Activated gamma-delta T cell treated with anti-CD3 and anti-CD28 coated beads, Interleukin-2, amount 50 U/mL, for 16 hours (primary cell): ENCODE measurements around the gene GUCY2C.

ENCODE experiments used
- DNase-seq: peaks from one replicate; pipeline ENCODE4 v3.0.0-alpha.2; 2020; ENCODE audit warnings: low read depth

The GUCY2C gene

GRCh38 chr12:14619741-14620501 is 76.5 kb downstream of the GUCY2C start:
- DNase-seq = no peak

GRCh38 chr12:14618983-14619382 is 77.4 kb downstream of the GUCY2C start:
- no peak for DNase-seq

DNA sequence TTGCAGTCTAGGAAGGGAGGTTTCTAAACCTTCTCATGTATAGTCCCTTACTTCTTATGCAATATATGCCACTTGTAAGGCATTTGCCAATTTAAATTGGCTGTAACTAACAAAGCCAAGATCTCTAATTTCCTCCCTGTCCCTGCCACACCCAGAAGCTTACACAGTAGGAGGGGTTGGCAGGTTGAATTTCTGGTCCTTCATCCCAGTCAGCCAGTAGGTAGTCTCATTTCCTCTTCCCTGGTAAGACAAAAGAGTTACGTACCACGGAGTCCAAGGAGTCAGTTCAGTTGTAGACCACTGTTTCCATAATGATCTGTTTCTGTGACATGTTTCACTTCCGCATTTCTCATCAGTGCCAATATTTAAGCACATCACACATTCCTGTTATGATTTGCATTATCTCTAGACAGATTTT is 81.7 kb downstream of the GUCY2C start:
- DNase-seq = no peak

DNA sequence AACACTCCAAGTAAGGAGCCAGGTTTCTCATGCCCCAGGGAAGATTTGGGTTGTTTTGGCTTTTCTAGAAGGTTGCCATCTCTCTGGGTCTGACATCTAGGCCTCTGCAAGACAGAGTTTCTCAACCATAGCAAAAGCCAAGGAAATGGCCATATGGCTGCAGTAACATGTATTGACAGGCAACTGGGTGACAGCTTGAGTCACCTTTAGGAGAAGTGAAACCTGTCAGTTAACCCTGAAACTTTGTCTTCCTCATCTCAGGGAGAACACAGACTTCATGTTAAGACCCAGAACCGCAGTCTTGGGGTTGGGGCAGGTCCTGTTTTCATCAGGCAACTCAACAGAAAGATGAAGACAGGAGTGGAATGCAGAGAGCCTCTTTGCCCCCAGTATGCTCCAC is 82.7 kb downstream of the GUCY2C start:
- no peak for DNase-seq

GRCh38 chr12:14612898-14613445 is 83.4 kb downstream of the GUCY2C start:
- no peak for DNase-seq

DNA sequence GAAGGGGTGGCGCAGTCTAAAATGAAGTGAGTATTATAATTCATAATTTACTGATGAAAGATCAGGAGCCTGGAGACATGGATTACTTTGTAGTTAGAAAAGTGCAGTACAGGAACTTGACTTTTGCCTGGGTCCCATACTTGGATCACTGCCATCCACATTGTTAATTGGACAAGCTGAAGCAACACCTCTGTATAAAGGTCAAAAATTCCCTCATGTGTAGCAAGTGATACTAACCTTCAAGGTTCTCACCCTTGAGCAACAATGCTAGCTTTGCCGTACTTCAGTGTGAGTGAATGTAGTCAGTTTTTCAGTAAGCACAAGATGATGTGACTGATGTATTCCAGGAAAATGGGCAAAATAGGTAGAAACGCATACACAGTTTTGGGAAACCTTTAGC is 84.1 kb downstream of the GUCY2C start:
- DNase-seq = no peak

GRCh38 chr12:14611640-14612203 is 84.7 kb downstream of the GUCY2C start:
- no peak for DNase-seq

DNA sequence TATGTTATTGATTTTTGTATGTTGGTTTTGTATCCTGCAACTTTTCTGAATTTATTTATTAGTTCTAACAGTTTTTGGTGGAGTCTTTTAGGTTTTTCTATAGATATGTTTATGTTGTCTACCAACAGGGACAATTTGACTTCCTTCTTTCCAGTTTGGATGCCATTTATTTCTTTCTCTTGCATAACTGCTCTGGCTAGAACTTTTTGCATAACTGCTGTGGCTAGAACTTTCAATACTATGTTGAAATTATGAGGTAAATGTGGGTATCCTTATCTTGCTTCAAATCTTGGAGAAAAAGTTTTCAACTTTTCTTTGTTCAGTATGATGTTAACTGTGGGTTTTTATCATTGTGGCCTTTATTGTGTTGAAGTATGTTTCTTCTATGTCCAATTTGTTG is 88.8 kb downstream of the GUCY2C start:
- DNase-seq = no peak

DNA sequence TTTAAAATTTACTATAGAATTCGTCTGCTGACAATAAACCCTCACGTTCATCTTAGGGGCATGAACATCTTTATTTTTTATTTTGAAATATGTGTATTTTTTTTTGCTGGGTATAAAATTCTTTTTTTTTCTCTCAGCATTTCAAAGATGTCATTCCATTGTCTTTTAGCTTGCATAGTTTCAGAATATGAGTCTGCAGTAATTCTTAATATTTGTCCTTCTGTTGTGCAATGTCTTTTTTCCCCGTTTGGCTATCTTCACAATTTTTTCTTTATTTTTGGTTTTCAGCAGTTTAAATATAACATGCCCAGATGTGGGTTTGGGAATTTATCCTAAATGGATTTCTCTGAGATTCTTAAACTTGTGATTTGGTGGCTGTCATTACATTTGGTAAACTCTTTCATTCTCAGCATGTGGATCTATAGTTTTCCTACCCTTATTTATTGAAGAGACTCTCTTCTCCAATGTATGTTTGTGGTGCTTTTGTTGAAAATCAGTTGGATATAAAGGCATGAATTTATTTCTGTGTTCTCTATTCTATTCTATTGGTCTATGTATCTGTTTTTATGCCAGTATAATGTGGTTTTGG is 90.9 kb downstream of the GUCY2C start:
- no peak for DNase-seq

DNA sequence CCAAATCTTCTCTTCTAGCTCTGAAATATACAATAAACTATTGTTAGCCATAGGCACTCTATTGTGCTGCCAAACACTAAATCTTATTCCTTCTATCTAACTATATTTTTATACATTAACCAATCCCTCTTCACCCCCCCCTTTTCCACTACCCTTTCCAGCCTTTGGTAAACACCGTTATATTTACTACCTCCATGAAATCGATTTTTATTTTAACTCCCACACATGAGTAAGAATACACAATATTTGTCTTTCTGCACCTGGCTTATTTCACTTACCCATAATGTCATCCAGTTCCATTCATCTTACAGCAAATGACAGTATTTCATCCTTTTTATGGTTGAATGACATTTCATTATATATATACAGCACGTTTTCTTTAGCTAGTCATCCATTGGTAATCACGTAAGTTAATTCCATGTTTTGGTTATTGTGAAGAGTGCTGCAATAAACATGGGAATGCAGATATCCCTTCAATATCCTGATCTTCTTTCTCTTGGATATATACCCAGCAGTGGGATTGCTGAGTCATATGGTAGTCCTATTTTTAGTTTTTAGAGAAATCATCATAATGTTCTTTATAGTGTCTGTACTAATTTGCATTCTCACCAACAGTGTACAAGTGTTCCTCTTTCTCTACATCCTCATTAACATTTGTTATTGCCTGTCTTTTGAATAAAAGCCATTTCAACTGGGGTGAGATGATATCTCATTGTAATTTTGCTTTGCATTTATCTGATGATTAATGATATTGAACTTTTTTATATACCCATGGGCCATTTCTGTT is 94.5 kb downstream of the GUCY2C start:
- DNase-seq = no peak

DNA sequence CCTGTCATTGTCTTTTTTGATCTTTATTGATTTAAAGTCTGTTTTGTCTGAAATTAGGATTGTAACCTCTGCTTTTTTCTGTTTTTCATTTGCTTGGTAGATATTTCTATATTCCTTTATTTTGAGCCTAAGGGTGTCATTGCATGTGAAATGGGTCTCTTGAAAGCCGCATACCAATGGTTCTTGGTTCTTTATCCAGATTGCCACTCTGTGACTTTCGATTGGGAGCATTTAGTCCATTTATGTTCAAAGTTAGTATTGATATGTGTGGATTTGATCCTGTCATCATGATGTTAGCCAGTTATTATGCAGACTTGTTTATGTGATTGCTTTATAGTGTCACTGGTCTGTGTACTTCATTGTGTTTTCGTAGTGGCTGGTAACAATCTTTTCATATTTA is 98.9 kb downstream of the GUCY2C start:
- DNase-seq = no peak

GRCh38 chr12:14591719-14592118 is 104.7 kb downstream of the GUCY2C start:
- no peak for DNase-seq

DNA sequence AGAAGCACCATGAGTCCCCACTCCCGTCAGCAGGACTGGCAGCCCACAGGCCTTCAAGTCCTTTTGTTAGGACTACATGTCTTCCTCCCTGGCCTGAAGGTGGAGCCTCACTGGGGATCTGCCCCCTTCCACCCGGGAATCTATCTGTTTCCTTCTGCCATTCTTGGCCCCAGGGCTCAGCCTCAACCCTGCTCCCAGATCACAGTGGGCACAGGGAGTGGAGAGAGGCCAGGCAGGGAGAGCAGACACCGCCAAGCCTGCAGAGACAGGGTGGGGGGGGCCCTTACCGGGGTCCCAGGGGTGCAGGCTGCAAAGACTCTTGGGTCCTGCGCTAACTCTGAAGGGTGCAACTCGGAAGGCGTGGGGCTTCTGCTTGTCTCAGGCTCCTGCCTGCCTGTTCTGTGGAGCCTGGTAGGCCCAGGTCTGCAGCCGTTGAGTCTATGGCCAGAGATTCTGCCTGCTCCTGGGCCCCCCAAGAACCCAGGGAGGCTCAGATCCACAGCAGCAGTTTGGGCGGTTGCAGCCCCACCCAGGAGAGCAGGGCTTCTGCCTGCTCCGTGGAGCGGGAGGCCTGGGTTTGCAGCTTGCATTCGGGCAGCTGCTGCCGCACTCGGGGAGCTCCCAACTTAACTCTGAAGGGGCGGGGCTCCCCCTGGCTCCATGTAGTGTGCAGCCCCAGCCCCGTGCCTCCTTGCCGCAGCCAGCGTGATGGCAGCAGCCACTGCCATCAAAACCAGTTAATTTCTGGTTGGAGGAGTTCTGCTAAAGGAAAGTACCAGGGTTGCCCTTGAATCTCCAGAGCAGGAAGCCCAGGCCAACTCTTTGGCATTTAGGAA is 107.0 kb downstream of the GUCY2C start:
- no peak for DNase-seq

DNA sequence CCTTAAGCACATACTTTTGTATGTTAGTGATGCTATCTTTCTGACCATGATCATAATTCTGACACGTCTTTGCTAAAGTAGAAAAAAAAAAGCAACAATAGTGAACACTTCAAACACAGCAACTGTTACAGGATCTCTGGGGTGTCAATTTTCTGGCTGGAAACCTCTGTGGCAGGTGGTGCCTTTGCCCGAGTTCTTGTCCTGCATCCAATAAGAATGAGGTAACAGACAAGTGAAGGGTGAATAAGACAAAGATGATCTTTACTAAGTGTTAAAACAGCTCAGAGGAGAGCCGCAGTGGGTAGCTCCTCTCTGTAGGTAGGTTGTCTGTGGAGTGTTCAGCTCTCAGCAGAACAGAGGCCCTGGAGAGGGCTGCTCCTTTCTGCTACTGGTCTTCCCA is 107.8 kb downstream of the GUCY2C start:
- DNase-seq = no peak

- DNase-seq = no peak
Observed at GRCh38 chr12:14578646-14579045, 117.8 kb downstream of the GUCY2C start.

GRCh38 chr12:14577344-14577743 is 119.1 kb downstream of the GUCY2C start:
- no peak for DNase-seq

GRCh38 chr12:14576896-14577295 is 119.5 kb downstream of the GUCY2C start:
- DNase-seq = no peak

- DNase-seq = no peak
Observed at GRCh38 chr12:14575585-14575984, 120.8 kb downstream of the GUCY2C start.

GRCh38 chr12:14573118-14573517 is 123.3 kb downstream of the GUCY2C start:
- DNase-seq = no peak

DNA sequence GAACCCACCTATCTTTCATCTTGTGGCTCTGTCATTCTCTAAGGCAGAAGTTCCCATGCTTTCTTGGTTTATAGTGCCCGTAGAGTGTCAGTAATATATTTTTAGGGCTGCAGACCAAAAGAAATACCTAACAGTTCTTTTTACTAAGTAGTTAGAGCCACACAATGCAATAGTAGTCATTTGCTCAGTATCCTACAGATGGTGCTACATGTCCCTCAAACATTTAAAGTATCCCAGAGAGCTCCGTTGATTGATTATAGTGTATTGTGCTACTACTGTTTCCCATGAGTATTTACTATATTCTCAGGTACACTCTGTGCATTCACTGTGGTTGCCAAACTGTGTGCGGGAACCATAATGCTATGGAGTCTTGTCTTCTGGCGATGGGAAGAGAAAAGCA is 124.0 kb downstream of the GUCY2C start:
- no peak for DNase-seq

DNA sequence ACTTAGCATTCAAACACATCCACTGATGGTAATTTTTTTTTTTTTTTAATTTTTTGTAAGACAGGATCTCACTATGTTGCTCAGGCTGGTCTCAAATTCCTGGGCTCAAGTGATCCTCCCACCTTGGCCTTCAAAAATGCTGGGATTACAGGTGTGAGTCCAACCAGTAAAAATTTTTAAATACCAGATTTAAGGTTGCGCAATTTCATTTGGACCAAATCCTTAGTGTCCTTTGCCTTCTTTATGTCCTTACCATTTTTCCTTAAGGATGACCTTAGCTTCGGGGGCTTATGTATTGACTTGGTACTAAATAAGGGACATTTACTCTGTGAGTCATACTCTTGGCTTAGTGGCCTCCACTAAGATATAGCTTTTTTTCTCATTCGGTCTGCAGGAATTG is 124.6 kb downstream of the GUCY2C start:
- no peak for DNase-seq

GRCh38 chr12:14570231-14570630 is 126.2 kb downstream of the GUCY2C start:
- no peak for DNase-seq
